Measurements from ENCODE around the gene INO80D.
"Not testable (repeated sequence)": the region's sequence is repeated elsewhere in the genome, so short reads cannot be mapped to it uniquely, and the experiment has no call there.

The INO80D gene

DNA sequence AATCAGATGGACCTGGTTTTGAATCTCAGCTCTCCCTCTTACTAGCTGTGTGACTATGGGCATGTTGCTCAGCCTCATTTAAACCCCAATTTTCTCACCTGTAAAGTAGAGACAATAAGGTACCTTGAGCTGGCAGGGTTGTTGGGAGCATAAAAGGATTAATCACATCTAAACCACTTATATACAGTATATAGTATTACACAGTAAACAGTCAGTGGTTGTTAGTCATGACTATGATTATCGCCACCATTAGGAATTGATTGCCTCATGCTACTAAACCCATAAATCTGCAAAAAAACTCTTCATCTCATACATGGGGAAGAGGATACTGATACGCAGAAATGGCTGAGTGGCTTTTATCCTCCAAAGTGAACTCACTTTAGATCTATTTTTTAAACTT is 65.8 kb downstream of the INO80D start:
- Histone ChIP-seq H4K8ac (ENCODE audit: low read length) (no peak overlapping the region), H3K23ac (ENCODE audit: low read length in 2 of 2) (no peak overlapping the region), H3K4ac (ENCODE audit: low read depth in 1 of 2, low read length in 2 of 2) (no peak overlapping the region), H3K27ac (ENCODE audit: low read length, poor library complexity, severe bottlenecking) (no peak overlapping the region), H3K4me1 (ENCODE audit: control insufficient read depth, insufficient read depth, low read depth, low read length) (no peaks in the 10 kb centered on the region), H2AK5ac (ENCODE audit: low read length, severe bottlenecking) (no peak overlapping the region), H2BK5ac (ENCODE audit: low read depth, low read length, poor library complexity, severe bottlenecking) (no peak overlapping the region), H2AFZ (ENCODE audit: low read depth, low read length) (no peak overlapping the region), H3K9ac (ENCODE audit: low read length) (no peak overlapping the region), H3K14ac (ENCODE audit: low read length in 2 of 2) (no peak overlapping the region), H3K79me1 (replicated peaks; ENCODE audit: low read length, poor library complexity, severe bottlenecking) (peaks cover 9% of the 10 kb centered on the region), H3K4me3 (ENCODE audit: insufficient read depth in 1 of 2, low read depth in 1 of 2, low read length in 2 of 2) (no peak overlapping the region), H4K91ac (ENCODE audit: low read length) (no peak overlapping the region), H2BK12ac (ENCODE audit: low read length in 2 of 2) (no peak overlapping the region), H3K9me3 (ENCODE audit: control insufficient read depth, low read length) (no peaks in the 10 kb centered on the region), H3K18ac (ENCODE audit: low read depth in 1 of 2, low read length in 2 of 2) (no peak overlapping the region), H2BK15ac (ENCODE audit: low read depth, poor library complexity, severe bottlenecking) (no peak overlapping the region), H2BK120ac (ENCODE audit: low read depth, low read length) (no peak overlapping the region), H3K36me3 (ENCODE audit: control insufficient read depth in 1 of 2, insufficient read depth in 2 of 2, low read depth in 1 of 2, low read length in 2 of 2) (peaks cover 22 to 50% of the 10 kb centered on the region in 2 experiments), H3K4me2 (ENCODE audit: low read length, poor library complexity, severe bottlenecking) (no peak overlapping the region), H3K27me3 (ENCODE audit: control insufficient read depth in 1 of 2, insufficient read depth in 1 of 2, low read length in 2 of 2) (no peaks in the 10 kb centered on the region)
- no peak for DNase-seq
- WGBS: no CpG with 5 or more reads among the region's 2 CpGs

DNA sequence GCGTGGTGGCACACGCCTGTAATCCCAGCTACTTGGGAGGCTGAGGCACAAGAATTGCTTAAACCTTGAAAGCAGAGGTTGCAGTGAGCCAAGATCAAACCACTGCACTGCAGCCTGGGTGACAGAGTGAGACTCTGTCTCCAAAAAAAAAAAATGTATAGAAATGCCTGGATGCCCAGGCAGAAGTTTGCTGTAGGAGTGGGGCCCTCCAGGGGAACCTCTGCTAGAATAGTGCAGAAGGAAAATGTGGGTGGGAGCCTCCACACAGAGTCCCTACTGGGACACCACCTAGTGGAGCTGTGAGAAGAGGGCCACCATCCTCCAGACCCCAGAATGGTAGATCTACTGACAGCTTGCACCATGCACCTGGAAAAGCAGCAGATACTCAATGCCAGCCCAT is 70.2 kb downstream of the INO80D start:
- H3K18ac ChIP-seq (ENCODE audit: low read depth in 1 of 2, low read length in 2 of 2); H2BK15ac ChIP-seq (ENCODE audit: low read depth, poor library complexity, severe bottlenecking); H3K27me3 ChIP-seq (ENCODE audit: control insufficient read depth in 1 of 2, insufficient read depth in 1 of 2, low read length in 2 of 2); H3K9ac ChIP-seq (ENCODE audit: low read length); H2BK12ac ChIP-seq (ENCODE audit: low read length in 2 of 2); H4K91ac ChIP-seq (ENCODE audit: low read length); H3K4ac ChIP-seq (ENCODE audit: low read depth in 1 of 2, low read length in 2 of 2); H2BK5ac ChIP-seq (ENCODE audit: low read depth, low read length, poor library complexity, severe bottlenecking); H3K23ac ChIP-seq (ENCODE audit: low read length in 2 of 2); H3K4me2 ChIP-seq (ENCODE audit: low read length, poor library complexity, severe bottlenecking); H2AK5ac ChIP-seq (ENCODE audit: low read length, severe bottlenecking); H3K14ac ChIP-seq (ENCODE audit: low read length in 2 of 2); DNase-seq; H3K4me1 ChIP-seq (ENCODE audit: control insufficient read depth, insufficient read depth, low read depth, low read length); H4K8ac ChIP-seq (ENCODE audit: low read length); H3K79me1 ChIP-seq (replicated peaks; ENCODE audit: low read length, poor library complexity, severe bottlenecking); H3K27ac ChIP-seq (ENCODE audit: low read length, poor library complexity, severe bottlenecking); H2BK120ac ChIP-seq (ENCODE audit: low read depth, low read length); H2AFZ ChIP-seq (ENCODE audit: low read depth, low read length); H3K4me3 ChIP-seq (ENCODE audit: insufficient read depth in 1 of 2, low read depth in 1 of 2, low read length in 2 of 2); H3K9me3 ChIP-seq (ENCODE audit: control insufficient read depth, low read length): not testable (repeated sequence)
- peaks cover 26 to 72% of the 10 kb centered on the region in 2 experiments for H3K36me3 ChIP-seq (ENCODE audit: control insufficient read depth in 1 of 2, insufficient read depth in 2 of 2, low read depth in 1 of 2, low read length in 2 of 2)
- WGBS: 98% methylated on average over 2 of the region's 2 CpGs

GRCh38 chr2:206011795-206012194 is 74.2 kb downstream of the INO80D start:
- no peak overlapping the region for H3K4me2 ChIP-seq (ENCODE audit: low read length, poor library complexity, severe bottlenecking)
- peaks cover 27 to 71% of the 10 kb centered on the region in 2 experiments for H3K36me3 ChIP-seq (ENCODE audit: control insufficient read depth in 1 of 2, insufficient read depth in 2 of 2, low read depth in 1 of 2, low read length in 2 of 2)
- H4K8ac ChIP-seq (ENCODE audit: low read length): no peak overlapping the region
- H2AFZ ChIP-seq (ENCODE audit: low read depth, low read length): no peak overlapping the region
- H2AK5ac ChIP-seq (ENCODE audit: low read length, severe bottlenecking): no peak overlapping the region
- no peak overlapping the region for H2BK5ac ChIP-seq (ENCODE audit: low read depth, low read length, poor library complexity, severe bottlenecking)
- H2BK15ac ChIP-seq (ENCODE audit: low read depth, poor library complexity, severe bottlenecking): no peak overlapping the region
- H3K14ac ChIP-seq (ENCODE audit: low read length in 2 of 2): no peak overlapping the region
- no peak overlapping the region for H3K23ac ChIP-seq (ENCODE audit: low read length in 2 of 2)
- H2BK12ac ChIP-seq (ENCODE audit: low read length in 2 of 2): no peak overlapping the region
- H3K4me1 ChIP-seq (ENCODE audit: control insufficient read depth, insufficient read depth, low read depth, low read length): no peaks in the 10 kb centered on the region
- H3K18ac ChIP-seq (ENCODE audit: low read depth in 1 of 2, low read length in 2 of 2): no peak overlapping the region
- H3K9me3 ChIP-seq (ENCODE audit: control insufficient read depth, low read length): no peaks in the 10 kb centered on the region
- no peak overlapping the region for H2BK120ac ChIP-seq (ENCODE audit: low read depth, low read length)
- no peak overlapping the region for H3K27ac ChIP-seq (ENCODE audit: low read length, poor library complexity, severe bottlenecking)
- no peak overlapping the region for H4K91ac ChIP-seq (ENCODE audit: low read length)
- H3K4ac ChIP-seq (ENCODE audit: low read depth in 1 of 2, low read length in 2 of 2): no peak overlapping the region
- H3K27me3 ChIP-seq (ENCODE audit: control insufficient read depth in 1 of 2, insufficient read depth in 1 of 2, low read length in 2 of 2): no peaks in the 10 kb centered on the region
- no peak for DNase-seq
- no peak overlapping the region for H3K4me3 ChIP-seq (ENCODE audit: insufficient read depth in 1 of 2, low read depth in 1 of 2, low read length in 2 of 2)
- 97% methylated on average over 1 of the region's 1 CpG for WGBS
- H3K79me1 ChIP-seq (replicated peaks; ENCODE audit: low read length, poor library complexity, severe bottlenecking): peaks cover 12% of the 10 kb centered on the region
- H3K9ac ChIP-seq (ENCODE audit: low read length): no peak overlapping the region

- no peak overlapping the region for H3K4me2 ChIP-seq (ENCODE audit: low read length, poor library complexity, severe bottlenecking)
- H2AK5ac ChIP-seq (ENCODE audit: low read length, severe bottlenecking): no peak overlapping the region
- DNase-seq: no peak
- H3K23ac ChIP-seq (ENCODE audit: low read length in 2 of 2): no peak overlapping the region
- peaks cover 12% of the 10 kb centered on the region for H3K79me1 ChIP-seq (replicated peaks; ENCODE audit: low read length, poor library complexity, severe bottlenecking)
- H4K91ac ChIP-seq (ENCODE audit: low read length): no peak overlapping the region
- no peaks in the 10 kb centered on the region for H3K4me1 ChIP-seq (ENCODE audit: control insufficient read depth, insufficient read depth, low read depth, low read length)
- H3K9me3 ChIP-seq (ENCODE audit: control insufficient read depth, low read length): no peaks in the 10 kb centered on the region
- WGBS: 98% methylated on average over 4 of the region's 4 CpGs
- no peak overlapping the region for H2BK12ac ChIP-seq (ENCODE audit: low read length in 2 of 2)
- H3K27me3 ChIP-seq (ENCODE audit: control insufficient read depth in 1 of 2, insufficient read depth in 1 of 2, low read length in 2 of 2): no peaks in the 10 kb centered on the region
- H3K9ac ChIP-seq (ENCODE audit: low read length): no peak overlapping the region
- no peak overlapping the region for H2AFZ ChIP-seq (ENCODE audit: low read depth, low read length)
- H3K4me3 ChIP-seq (ENCODE audit: insufficient read depth in 1 of 2, low read depth in 1 of 2, low read length in 2 of 2): no peak overlapping the region
- no peak overlapping the region for H2BK15ac ChIP-seq (ENCODE audit: low read depth, poor library complexity, severe bottlenecking)
- no peak overlapping the region for H3K14ac ChIP-seq (ENCODE audit: low read length in 2 of 2)
- peaks cover 31 to 66% of the 10 kb centered on the region in 2 experiments for H3K36me3 ChIP-seq (ENCODE audit: control insufficient read depth in 1 of 2, insufficient read depth in 2 of 2, low read depth in 1 of 2, low read length in 2 of 2)
- H2BK5ac ChIP-seq (ENCODE audit: low read depth, low read length, poor library complexity, severe bottlenecking): no peak overlapping the region
- H3K27ac ChIP-seq (ENCODE audit: low read length, poor library complexity, severe bottlenecking): no peak overlapping the region
- no peak overlapping the region for H3K4ac ChIP-seq (ENCODE audit: low read depth in 1 of 2, low read length in 2 of 2)
- no peak overlapping the region for H3K18ac ChIP-seq (ENCODE audit: low read depth in 1 of 2, low read length in 2 of 2)
- H4K8ac ChIP-seq (ENCODE audit: low read length): no peak overlapping the region
- no peak overlapping the region for H2BK120ac ChIP-seq (ENCODE audit: low read depth, low read length)
Observed at GRCh38 chr2:206011018-206011614, 74.9 kb downstream of the INO80D start.

Measured in mesenchymal stem cell (in vitro differentiated cells and primary cell).